Activated T-cell treated with anti-CD3 and anti-CD28 coated beads for 48 hours (primary cell): ENCODE measurements around the gene PTPN11.
A peak's percentile ranks its signal among the peaks of the same experiment; 100 is the strongest.
"Not testable (repeated sequence)": the region's sequence is repeated elsewhere in the genome, so short reads cannot be mapped to it uniquely, and the experiment has no call there.

Experiments used
- DNase-seq: peaks from one replicate; pipeline ENCODE4 v3.0.0-alpha.2; 2020; ENCODE audit warnings: low read depth

PTPN11 gene

GRCh38 chr12:112448165-112448564, 29.4 kb downstream of the PTPN11 start:
- DNase-seq: not testable (repeated sequence)

GRCh38 chr12:112450725-112451124, 32.0 kb downstream of the PTPN11 start:
- DNase-seq: no peak

- DNase-seq: no peak
Observed at GRCh38 chr12:112456029-112456428, 37.3 kb downstream of the PTPN11 start.

GRCh38 chr12:112457142-112457541, 38.4 kb downstream of the PTPN11 start:
- not testable (repeated sequence) for DNase-seq

GRCh38 chr12:112458330-112458729, 39.6 kb downstream of the PTPN11 start:
- DNase-seq: no peak

- no peak for DNase-seq
Observed at GRCh38 chr12:112458751-112459150, 40.0 kb downstream of the PTPN11 start.

GRCh38 chr12:112463478-112463877, 44.7 kb downstream of the PTPN11 start:
- DNase-seq: no peak

- no peak for DNase-seq
Observed at GRCh38 chr12:112464605-112465004, 45.9 kb downstream of the PTPN11 start.

GRCh38 chr12:112466011-112466422, 47.3 kb downstream of the PTPN11 start:
- DNase-seq: no peak

- no peak for DNase-seq
Observed at GRCh38 chr12:112466835-112467234, 48.1 kb downstream of the PTPN11 start.

- DNase-seq: no peak
Observed at GRCh38 chr12:112468046-112468445, 49.3 kb downstream of the PTPN11 start.

GRCh38 chr12:112473056-112473455, 54.3 kb downstream of the PTPN11 start:
- DNase-seq: no peak

GRCh38 chr12:112479413-112479812, 60.7 kb downstream of the PTPN11 start:
- no peak for DNase-seq

- DNase-seq: no peak
Observed at GRCh38 chr12:112480931-112481330, 62.2 kb downstream of the PTPN11 start.

- DNase-seq: no peak
Observed at GRCh38 chr12:112482733-112483132, 64.0 kb downstream of the PTPN11 start.

- DNase-seq: no peak
Observed at GRCh38 chr12:112486361-112486760, 67.6 kb downstream of the PTPN11 start.

GRCh38 chr12:112488257-112488876, 69.6 kb downstream of the PTPN11 start:
- no peak for DNase-seq

GRCh38 chr12:112489456-112489855, 70.7 kb downstream of the PTPN11 start:
- no peak for DNase-seq

- peak; percentile 2 for DNase-seq
Observed at GRCh38 chr12:112496496-112496895, 77.7 kb downstream of the PTPN11 start.

- no peak for DNase-seq
Observed at GRCh38 chr12:112498580-112498979, 79.8 kb downstream of the PTPN11 start.

GRCh38 chr12:112503512-112503911, 84.8 kb downstream of the PTPN11 start:
- DNase-seq: no peak

GRCh38 chr12:112506513-112507166, 87.9 kb downstream of the PTPN11 start:
- DNase-seq: no peak

- no peak for DNase-seq
Observed at GRCh38 chr12:112513471-112513870, 94.7 kb downstream of the PTPN11 start.

GRCh38 chr12:112514456-112514855, 95.7 kb downstream of the PTPN11 start:
- no peak for DNase-seq
